Measurements from ENCODE around the gene CENPT.

Gene CENPT, protein sequence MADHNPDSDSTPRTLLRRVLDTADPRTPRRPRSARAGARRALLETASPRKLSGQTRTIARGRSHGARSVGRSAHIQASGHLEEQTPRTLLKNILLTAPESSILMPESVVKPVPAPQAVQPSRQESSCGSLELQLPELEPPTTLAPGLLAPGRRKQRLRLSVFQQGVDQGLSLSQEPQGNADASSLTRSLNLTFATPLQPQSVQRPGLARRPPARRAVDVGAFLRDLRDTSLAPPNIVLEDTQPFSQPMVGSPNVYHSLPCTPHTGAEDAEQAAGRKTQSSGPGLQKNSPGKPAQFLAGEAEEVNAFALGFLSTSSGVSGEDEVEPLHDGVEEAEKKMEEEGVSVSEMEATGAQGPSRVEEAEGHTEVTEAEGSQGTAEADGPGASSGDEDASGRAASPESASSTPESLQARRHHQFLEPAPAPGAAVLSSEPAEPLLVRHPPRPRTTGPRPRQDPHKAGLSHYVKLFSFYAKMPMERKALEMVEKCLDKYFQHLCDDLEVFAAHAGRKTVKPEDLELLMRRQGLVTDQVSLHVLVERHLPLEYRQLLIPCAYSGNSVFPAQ

GRCh38 chr16:67847064-67847861, at the start of gene CENPT:
TSS of gene CENPT (minus strand) at chr16:67847693. CDS start at chr16:67833859, 13,834 bp downstream.
- DNase-seq: peak; percentile 81

DNA sequence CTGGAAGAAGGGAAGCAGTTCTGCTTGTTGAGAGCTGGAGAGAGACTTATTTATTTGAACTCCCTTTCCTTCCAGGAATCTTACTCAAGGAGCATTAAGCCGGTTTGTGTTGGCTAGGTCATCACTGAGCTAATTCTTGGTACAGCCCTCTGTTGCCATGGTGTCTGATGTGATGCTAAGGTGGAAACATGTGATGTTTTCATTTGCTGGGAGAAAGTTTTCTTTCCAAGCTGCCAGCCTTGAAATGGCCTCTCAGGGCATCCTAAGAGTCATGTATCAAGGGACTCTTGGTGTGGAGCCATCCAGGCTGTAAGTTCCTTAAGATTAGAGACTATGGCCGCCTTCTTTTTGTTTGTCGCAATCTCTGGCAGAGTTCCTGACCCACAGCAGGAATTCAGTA, 49.7 kb upstream of the CENPT start:
- no peak for DNase-seq

DNA sequence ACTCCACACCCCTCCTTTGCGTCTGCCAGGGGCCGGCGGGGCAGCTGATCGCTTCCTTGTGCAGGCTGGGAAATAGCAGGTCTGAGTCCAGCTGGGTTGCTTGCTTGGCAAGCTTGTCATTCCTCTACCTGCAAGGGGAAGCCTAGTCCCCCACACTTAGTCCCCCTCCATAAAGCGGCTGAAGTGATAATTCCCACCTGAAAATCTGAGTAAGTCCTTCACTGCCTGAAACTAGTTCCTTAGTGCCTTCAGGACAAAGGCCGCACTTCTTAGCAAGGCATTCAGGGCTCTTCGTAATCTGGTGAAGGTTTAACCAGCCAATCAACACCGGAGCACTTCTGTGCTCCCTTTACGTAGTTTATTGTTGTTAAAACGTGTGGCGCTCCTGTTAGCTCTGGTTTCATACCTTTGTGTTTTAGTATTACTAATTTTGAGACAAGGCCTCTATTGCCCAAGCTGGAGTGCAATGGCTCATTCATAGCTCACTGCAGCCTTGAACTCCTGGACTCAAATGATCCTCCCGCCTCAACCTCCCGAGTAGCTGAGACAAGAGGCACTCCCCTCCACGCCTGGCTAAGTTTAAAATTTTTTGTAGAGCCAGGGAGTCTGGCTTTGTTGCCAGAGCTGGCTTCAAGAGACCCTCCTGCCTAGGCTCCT, 46.4 kb upstream of the CENPT start:
- DNase-seq: no peak

GRCh38 chr16:67892899-67893742, 45.6 kb upstream of the CENPT start, which contains the start of gene PSKH1:
TSS of gene PSKH1 (plus strand) at chr16:67893254. CDS start at chr16:67908750, 15,496 bp downstream.
- peak; percentile 99 for DNase-seq

- no peak for DNase-seq
Observed at GRCh38 chr16:67892375-67892774, 44.9 kb upstream of the CENPT start.

DNA sequence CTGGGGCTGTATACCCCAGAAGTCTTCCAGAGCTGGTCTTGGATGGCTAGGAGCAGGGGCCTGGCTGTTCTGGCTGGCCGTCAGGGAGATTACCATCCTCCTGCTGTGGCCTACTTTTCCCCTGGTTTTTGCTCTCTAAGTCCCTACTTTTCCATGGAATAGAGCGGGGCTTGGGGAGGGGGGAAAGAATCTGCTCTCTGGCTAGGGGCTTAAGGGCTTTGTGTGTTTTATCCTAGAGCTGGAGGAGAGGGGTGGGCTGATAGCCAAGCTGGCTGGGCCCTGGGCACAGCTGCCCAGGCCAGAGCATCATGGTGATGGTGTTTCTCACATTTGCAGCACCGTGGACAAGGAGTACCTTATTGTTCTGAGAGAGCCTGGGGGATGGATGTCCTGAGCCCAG, 40.8 kb upstream of the CENPT start:
- DNase-seq: no peak

DNA sequence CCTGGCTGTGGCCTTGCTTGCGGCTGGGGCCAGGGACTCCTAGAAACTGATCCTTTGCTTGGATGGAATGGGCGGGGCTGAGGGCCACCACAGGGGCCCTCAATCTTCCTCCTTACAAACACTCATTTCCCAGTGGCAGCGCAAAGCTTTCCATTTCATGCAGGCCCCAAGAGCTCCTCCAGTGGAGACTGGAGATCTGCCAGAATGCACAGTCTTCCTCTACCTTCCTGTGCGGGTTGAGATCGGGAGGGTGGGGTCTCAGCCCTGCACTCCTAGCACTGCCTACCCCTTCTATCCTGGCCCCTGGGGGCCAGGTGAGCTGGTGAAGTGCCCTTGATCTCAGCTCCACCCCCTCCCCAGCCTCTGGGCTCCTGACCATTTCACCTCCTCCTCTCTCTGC, 38.9 kb upstream of the CENPT start:
- DNase-seq: no peak

DNA sequence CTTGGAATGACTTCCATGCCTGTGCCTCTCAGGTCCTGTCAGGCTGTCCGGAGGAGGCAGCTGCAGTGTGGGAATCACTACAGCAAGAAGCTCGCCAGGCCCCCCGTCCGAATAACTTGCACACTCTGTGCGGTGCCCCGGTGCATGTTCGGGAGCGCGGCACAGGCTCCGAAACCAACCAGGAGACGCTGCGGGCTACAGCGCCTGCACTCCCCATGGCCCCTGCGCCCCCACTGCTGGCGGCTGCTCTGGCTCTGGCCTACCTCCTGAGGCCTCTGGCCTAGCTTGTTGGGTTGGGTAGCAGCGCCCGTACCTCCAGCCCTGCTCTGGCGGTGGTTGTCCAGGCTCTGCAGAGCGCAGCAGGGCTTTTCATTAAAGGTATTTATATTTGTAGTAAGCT, 38.5 kb upstream of the CENPT start:
- no peak for DNase-seq

DNA sequence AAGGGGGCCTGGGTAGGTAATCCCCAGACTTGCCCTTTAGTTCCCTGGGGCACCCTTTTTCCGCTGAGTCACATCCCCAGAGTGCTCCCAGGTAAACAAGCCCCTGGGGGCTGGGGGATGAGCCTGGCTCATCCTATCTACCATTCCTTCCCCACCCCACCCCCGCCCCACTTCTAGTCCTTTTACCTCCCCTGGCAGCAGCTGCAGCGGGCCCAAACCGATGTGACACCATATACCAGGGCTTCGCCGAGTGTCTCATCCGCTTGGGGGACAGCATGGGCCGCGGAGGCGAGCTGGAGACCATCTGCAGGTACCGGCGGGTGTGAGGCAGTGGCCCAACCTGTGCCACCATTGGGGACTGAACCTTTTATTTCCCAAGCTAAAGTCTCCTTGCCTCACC, 38.1 kb upstream of the CENPT start:
- DNase-seq: no peak

- DNase-seq: peak; percentile 22
Observed at GRCh38 chr16:67884684-67885083, 37.2 kb upstream of the CENPT start, which contains the start of gene NRN1L. TSS of gene NRN1L (plus strand) at chr16:67884885. CDS start at chr16:67884904, 19 bp downstream.

DNA sequence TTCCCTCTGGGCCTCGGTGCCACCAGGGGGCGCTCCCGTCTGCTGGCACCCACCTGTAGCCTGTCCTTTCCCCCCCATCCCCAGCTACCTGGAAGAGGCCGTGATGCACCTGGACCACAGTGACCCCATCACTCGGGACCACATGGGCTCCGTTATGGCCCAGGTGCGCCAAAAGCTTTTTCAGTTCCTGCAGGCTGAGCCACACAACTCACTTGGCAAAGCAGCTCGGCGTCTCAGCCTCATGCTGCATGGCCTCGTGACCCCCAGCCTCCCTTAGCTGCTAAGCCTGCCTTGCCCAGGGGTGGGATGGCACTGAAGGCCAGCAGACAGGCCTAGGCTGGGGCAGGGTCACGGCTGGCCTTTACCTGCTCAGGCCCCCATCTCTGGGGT, 36.4 kb upstream of the CENPT start:
- DNase-seq: peak; percentile 70

DNA sequence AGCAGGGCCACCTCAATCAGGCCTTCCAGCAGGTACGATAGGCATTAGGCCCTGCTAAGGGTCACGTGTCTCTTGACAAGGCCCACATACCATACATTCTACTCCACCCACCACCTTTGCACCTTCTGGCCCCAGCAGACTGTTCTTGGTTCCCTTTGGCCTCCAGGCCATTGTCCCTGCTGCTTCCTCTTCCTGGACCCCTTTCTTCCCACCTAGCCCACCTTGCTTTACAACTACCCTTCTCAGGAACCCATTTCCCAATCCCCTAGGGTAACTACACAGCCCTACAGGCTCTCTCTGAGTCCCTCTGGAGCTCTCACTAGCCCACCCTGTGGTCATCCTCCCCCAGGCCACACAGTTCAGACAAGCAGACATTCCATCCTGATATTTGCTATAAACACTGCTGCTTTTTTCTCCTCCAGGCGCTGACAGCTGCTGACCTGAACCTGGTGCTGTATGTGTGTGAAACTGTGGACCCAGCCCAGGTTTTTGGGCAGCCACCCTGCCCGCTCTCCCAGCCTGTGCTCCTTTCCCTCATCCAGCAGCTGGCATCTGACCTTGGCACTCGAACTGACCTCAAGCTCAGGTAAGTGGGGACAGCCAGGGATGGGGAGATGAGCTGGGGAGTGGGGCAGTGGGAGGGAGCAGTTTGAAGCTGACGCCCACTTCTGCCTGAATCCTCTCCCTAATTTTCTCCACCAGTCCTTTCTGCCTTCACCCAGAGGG, 35.8 kb upstream of the CENPT start:
- DNase-seq: no peak

- DNase-seq: no peak
Observed at GRCh38 chr16:67882374-67883145, 35.1 kb upstream of the CENPT start.

GRCh38 chr16:67881621-67882161, 34.2 kb upstream of the CENPT start:
- no peak for DNase-seq

DNA sequence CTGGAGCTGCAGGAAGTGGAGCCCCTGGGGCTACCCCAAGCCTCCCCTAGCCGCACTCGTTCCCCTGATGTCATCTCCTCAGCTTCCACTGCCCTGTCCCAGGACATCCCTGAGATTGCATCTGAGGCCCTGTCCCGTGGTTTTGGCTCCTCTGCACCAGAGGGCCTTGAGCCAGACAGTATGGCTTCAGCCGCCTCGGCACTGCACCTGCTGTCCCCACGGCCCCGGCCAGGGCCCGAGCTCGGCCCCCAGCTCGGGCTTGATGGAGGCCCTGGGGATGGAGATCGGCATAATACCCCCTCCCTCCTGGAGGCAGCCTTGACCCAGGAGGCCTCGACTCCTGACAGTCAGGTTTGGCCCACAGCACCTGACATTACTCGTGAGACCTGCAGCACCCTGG, 33.1 kb upstream of the CENPT start:
- no peak for DNase-seq

GRCh38 chr16:67879936-67880335, 32.4 kb upstream of the CENPT start:
- DNase-seq: no peak

- no peak for DNase-seq
Observed at GRCh38 chr16:67879462-67879861, 32.0 kb upstream of the CENPT start.

DNA sequence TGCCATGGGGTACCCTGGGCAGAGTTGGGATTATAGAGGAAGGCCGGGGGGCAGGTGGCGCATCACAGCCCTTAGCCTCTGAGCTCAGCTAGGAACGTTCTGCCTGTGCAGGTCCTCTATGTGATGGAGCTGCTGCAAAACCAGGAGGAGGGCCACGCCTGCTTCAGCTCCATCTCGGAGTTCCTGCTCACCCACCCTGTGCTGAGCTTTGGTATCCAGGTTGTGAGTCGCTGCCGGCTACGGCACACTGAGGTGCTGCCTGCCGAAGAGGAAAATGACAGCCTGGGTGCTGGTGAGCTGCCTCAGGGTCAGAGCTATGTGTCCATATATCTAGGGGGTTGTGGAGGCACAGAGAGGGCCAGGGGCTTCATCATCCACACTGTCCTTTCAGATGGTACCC, 31.4 kb upstream of the CENPT start:
- DNase-seq: no peak

GRCh38 chr16:67878232-67878631, 30.7 kb upstream of the CENPT start:
- no peak for DNase-seq

DNA sequence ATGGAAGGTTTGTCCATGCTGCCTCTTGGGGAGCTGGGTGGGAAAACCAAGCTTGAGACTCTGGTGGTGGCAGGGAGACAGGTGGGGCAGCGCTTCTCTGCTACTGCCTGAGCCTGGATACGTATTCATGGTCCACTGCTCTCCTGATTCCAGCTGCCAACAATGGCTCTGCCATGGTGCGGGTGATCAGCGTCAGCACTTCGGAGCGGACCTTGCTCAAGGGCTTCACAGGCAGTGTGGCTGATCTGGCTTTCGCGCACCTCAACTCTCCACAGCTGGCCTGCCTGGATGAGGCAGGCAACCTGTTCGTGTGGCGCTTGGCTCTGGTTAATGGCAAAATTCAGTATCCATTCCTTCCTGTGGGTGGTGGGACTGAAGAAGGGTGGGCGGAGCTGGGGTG, 29.6 kb upstream of the CENPT start:
- DNase-seq: no peak
